K562 (cell line): Measurements from ENCODE around the gene TRMU. TPM values are rescaled to one million over a fixed set of nuclear protein-coding genes. Genes with fewer than 3 reads are reported as not detected.
"Not testable (repeated sequence)": the region's sequence is repeated elsewhere in the genome, so short reads cannot be mapped to it uniquely, and the experiment has no call there.

Experiments used
- ATAC-seq: fragments of 200-7000 bp; cut with Tn5 transposase; 3 replicates; pipeline ENCODE4 v1.9.1; 2020; ENCODE audit warnings: moderate library complexity
- BruUV-seq: library from RNA; stranded (reverse); fragments of 400-500 nt; replicated peaks from 2 replicates; lab custom pipeline; 2021; lab: Mats Ljungman, UMichigan
- CTCF ChIA-PET: fragments of 300-600 bp; formaldehyde crosslinking; extraction: SDS; loops from one replicate; lab custom pipeline; 2021; ENCODE audit warnings: low intra/inter-chr PET ratio; lab: Yijun Ruan, JAX
- POLR2A ChIA-PET: fragments of 300-600, 350-650 bp; sonication (Branson Sonifier 250); formaldehyde crosslinking; extraction: SDS; loops from one replicate; lab custom pipeline; 2021; ENCODE audit warnings: antibody characterized with exemption, inconsistent platforms; lab: Yijun Ruan, JAX
- DNase-seq, 4 experiments: peaks; one replicate each; pipeline versions ENCODE4 v3.0.0 to v3.0.0-alpha.2; 2011 to 2018; ENCODE audit warnings: low spot score in 3 of 4, mixed read lengths in 3 of 4; ENCODE audit errors: extremely low read depth in 1 of 4
- FAIRE-seq: peaks from 2 replicates; lab custom pipeline; 2011; peaks lifted over from hg19 to GRCh38; lab: Jason Lieb, UNC
- H2AFZ ChIP-seq: 2 replicates; pipeline ENCODE4 v1.6.0; 2011; ENCODE audit warnings: low read depth, low read length, control low read depth, inconsistent platforms
- H3K27ac ChIP-seq: fragments of 200-600 bp; 3 replicates; pipeline ENCODE4 v1.8.0; 2011; ENCODE audit warnings: low read depth, mild to moderate bottlenecking, control low read depth, inconsistent platforms, low read length, moderate library complexity, mixed read lengths; ENCODE audit errors: extremely low read depth
- H3K27me3 ChIP-seq, 2 experiments: fragments of 300-600 bp in 1 of 2; 2 replicates in 1 of 2; 3 replicates in 1 of 2; pipeline versions ENCODE4 v1.6.0 to v1.8.0; 2011; ENCODE audit warnings: inconsistent platforms in 2 of 2, low read length in 2 of 2, mild to moderate bottlenecking in 1 of 2, mixed read lengths in 1 of 2, moderate library complexity in 1 of 2; ENCODE audit not compliant: control insufficient read depth in 2 of 2, insufficient read depth in 2 of 2
- H3K36me3 ChIP-seq: fragments of 300-600 bp; 3 replicates; pipeline ENCODE4 v1.8.0; 2011; ENCODE audit warnings: mild to moderate bottlenecking, low read length, inconsistent platforms; ENCODE audit not compliant: control insufficient read depth, insufficient read depth
- H3K4me1 ChIP-seq, 2 experiments: fragments of 200-600 bp in 1 of 2; replicated peaks in 1 of 2; 2 replicates in 1 of 2; 3 replicates in 1 of 2; pipeline versions ENCODE4 v1.5.1 to v1.8.0; 2011; ENCODE audit warnings: inconsistent platforms in 2 of 2, low read length in 2 of 2, mild to moderate bottlenecking in 1 of 2, mixed read lengths in 1 of 2, moderate library complexity in 1 of 2; ENCODE audit not compliant: control insufficient read depth in 2 of 2, insufficient read depth in 2 of 2
- H3K4me2 ChIP-seq: 2 replicates; pipeline ENCODE4 v1.6.1; 2011; ENCODE audit warnings: low read length, control low read depth, inconsistent platforms, mixed read lengths; ENCODE audit not compliant: insufficient read depth
- H3K4me3 ChIP-seq: fragments of 200-600 bp; sonication (generic), shearing (Covaris generic); 2 replicates; pipeline ENCODE4 v1.5.1; 2016; ENCODE audit warnings: control low read depth, inconsistent platforms
- H3K79me2 ChIP-seq: fragments of 200-600 bp; 3 replicates; pipeline ENCODE4 v1.8.0; 2011; ENCODE audit warnings: low read length, inconsistent platforms; ENCODE audit not compliant: control insufficient read depth, insufficient read depth
- H3K9ac ChIP-seq, 2 experiments: 2 replicates each; pipeline versions ENCODE4 v1.6.0 to v1.6.1; 2011; ENCODE audit warnings: low read depth in 2 of 2, low read length in 2 of 2, control low read depth in 1 of 2, inconsistent platforms in 1 of 2, mild to moderate bottlenecking in 1 of 2, mixed read lengths in 1 of 2; ENCODE audit not compliant: insufficient read depth in 1 of 2
- H3K9me1 ChIP-seq: one replicate; pipeline ENCODE4 v1.6.0; 2011; ENCODE audit warnings: inconsistent platforms, mild to moderate bottlenecking, low read length, moderate library complexity; ENCODE audit not compliant: control insufficient read depth, insufficient read depth
- H3K9me3 ChIP-seq: replicated peaks from 2 replicates; pipeline ENCODE4 v1.5.1; 2011; ENCODE audit warnings: low read depth, low read length, inconsistent platforms; ENCODE audit not compliant: control insufficient read depth, insufficient read depth
- H4K20me1 ChIP-seq: replicated peaks from 2 replicates; pipeline ENCODE4 v1.6.1; 2011; ENCODE audit warnings: low read length, inconsistent platforms, mixed read lengths; ENCODE audit not compliant: control insufficient read depth, insufficient read depth
- ATF4 ChIP-seq: fragments of 450-650 bp; formaldehyde crosslinking; IDR thresholded peaks from 2 replicates; pipeline ENCODE4 v1.4.0; 2022; ENCODE audit warnings: mild to moderate bottlenecking, moderate library complexity
- ZNF121 ChIP-seq: sonication (generic); formaldehyde crosslinking; conservative IDR thresholded peaks from 2 replicates; pipeline ENCODE4 v1.8.0; 2022; ENCODE audit warnings: missing genetic modification reagents
- WGBS: fragments of 100-300 bp; shearing (Covaris generic); methylation state at CpG from one replicate; pipeline ENCODE4 v1.1.6; 2016; ENCODE audit warnings: low coverage, mixed read lengths; ENCODE audit not compliant: insufficient coverage; ENCODE audit errors: missing lambda C conversion rate; 5-methylcytosine and 5-hydroxymethylcytosine counted together
- in situ Hi-C: fragments of 300-500 bp; cut with MboI; formaldehyde crosslinking; loops from 4 replicates; pipeline ENCODE4 v1.15.0; 2018; ENCODE audit warnings: inconsistent platforms, mixed read lengths
- intact Hi-C: fragments of 100-400 bp; cut with micrococcal nuclease; formaldehyde crosslinking; loops from 2 replicates; pipeline ENCODE4 v1.14.2; 2022
- polyA plus RNA-seq, 8 experiments: library from polyadenylated mRNA; depleted of rRNA in 4 of 8; stranded (reverse) in 5 of 8; unstranded in 3 of 8; fragments of >200 nt; fragmentation: Nextera tagmentation in 2 of 8; fragmentation: Illumina TruSeq in 1 of 8; extraction: Ambion mirVana in 2 of 8; extraction: Trizol in 1 of 8; gene quantifications; 2 replicates each; pipeline versions ENCODE4 v1.2.1 to v1.2.3, GENCODE V29; 2011 to 2014; ENCODE audit warnings: inconsistent platforms in 1 of 8, missing spikeins in 1 of 8
- total RNA-seq, 7 experiments: library from RNA; depleted of rRNA in 6 of 7; stranded (reverse); fragments of >200 nt in 6 of 7; fragmentation: Illumina TruSeq in 2 of 7; extraction: Trizol in 2 of 7; gene quantifications; 2 replicates each; pipeline versions ENCODE4 v1.2.1 to v1.2.3, GENCODE V29; 2011 to 2021; ENCODE audit warnings: low replicate concordance in 1 of 7

The TRMU gene
- total and polyA plus RNA-seq, 9 of the 15 experiments (the other 6 are each of a cell fraction or from before 2014, with no cell fraction given), result 2.3 to 49.9 (median 35.3) TPM

- no peak for TF ChIP-seq ATF4 (CRISPR knock-in tag)
Measured at GRCh38 chr22:46312056-46312455, 23.5 kb upstream of the TRMU start (continued).

- H3K9me3 ChIP-seq, H3K4me3 ChIP-seq, H4K20me1 ChIP-seq, H3K9me1 ChIP-seq, H3K27me3 ChIP-seq, FAIRE-seq, H3K4me1 ChIP-seq, ATAC-seq, H2AFZ ChIP-seq, DNase-seq, H3K4me2 ChIP-seq, H3K27ac ChIP-seq, H3K79me2 ChIP-seq, H3K9ac ChIP-seq, BruUV-seq: not testable (repeated sequence)
- in situ Hi-C loops, result loop anchor here (5.0 to 25.0 kb wide), 2 partner anchors 191 to 301 kb away; no protein-coding TSS in a partner anchor
- 100% methylated on average over 1 of the region's 2 CpGs for WGBS
- peak; percentile 57 for TF ChIP-seq ZNF121 (CRISPR knock-in tag)
- peaks cover 64% of the 10 kb centered on the region; the same call in 2 of the 3 replicates for H3K36me3 ChIP-seq
- POLR2A ChIA-PET, result interaction anchor here (0.6 to 1.1 kb wide), 3 partner anchors 8 to 55 kb away, joined by 3 read pairs; no protein-coding TSS in a partner anchor
- CTCF ChIA-PET, result interaction anchor here (4.5 kb wide), 1 partner anchor 190 kb away, joined by 40 read pairs; no protein-coding TSS in a partner anchor
- intact Hi-C loops, result loop anchor here (5.0 kb wide), 1 partner anchor 176 kb away; no protein-coding TSS in a partner anchor
Measured at GRCh38 chr22:46312848-46313247, 22.7 kb upstream of the TRMU start.
